ENCODE measurements around the gene PCNT. TPM values are rescaled to one million over a fixed set of nuclear protein-coding genes. Genes with fewer than 3 reads are reported as not detected.

PCNT gene
- total and polyA plus RNA-seq, 9 of the 15 experiments (the other 6 are each of a cell fraction or from before 2014, with no cell fraction given), result 9.1 to 53.5 (median 31.3) TPM

GRCh38 chr21:46458315-46459023 lies 134.5 kb downstream of the PCNT start, which contains the start of gene DIP2A (continued):
- TF ChIP-seq ATF3 (IDR thresholded peaks at IDR 0.05), result no peak
- peak; percentile 66; the same call in 1 of the 2 replicates for TF ChIP-seq ATF3 (CRISPR knock-in tag; conservative IDR thresholded peaks at IDR 0.05)
- TF ChIP-seq ZNF282 (CRISPR knock-in tag; IDR thresholded peaks at IDR 0.05), result no peak
- no peak for TF ChIP-seq ZNF232 (CRISPR knock-in tag; IDR thresholded peaks at IDR 0.05)
- peak; percentile 22 for TF ChIP-seq SMAD1 (IDR thresholded peaks at IDR 0.05; ENCODE audit: low read depth, low read length, partially characterized antibody)
- peak; percentile 76; the same call in 1 of the 2 replicates for TF ChIP-seq CREB3L1 (IDR thresholded peaks at IDR 0.05; ENCODE audit: borderline replicate concordance, low read depth)
- 0 out of 2 replicates have a peak, but pooled peaks have one; percentile 26 for TF ChIP-seq RERE (CRISPR knock-in tag; IDR thresholded peaks at IDR 0.05; ENCODE audit: borderline replicate concordance)
- TF ChIP-seq PREB (CRISPR knock-in tag; IDR thresholded peaks at IDR 0.05), result peak; percentile 84
- no peak for TF ChIP-seq ZNF280A (IDR thresholded peaks at IDR 0.05; ENCODE audit: low read depth, partially characterized antibody)
- TF ChIP-seq NCOR1 (IDR thresholded peaks at IDR 0.05), result peak; percentile 61
- TF ChIP-seq ZNF134 (CRISPR knock-in tag; conservative IDR thresholded peaks at IDR 0.05), result no peak
- no peak for TF ChIP-seq MECOM (CRISPR knock-in tag; IDR thresholded peaks at IDR 0.05)
- TF ChIP-seq ZC3H8 (IDR thresholded peaks at IDR 0.05), result no peak
- TF ChIP-seq NELFE (IDR thresholded peaks at IDR 0.05; ENCODE audit: insufficient read depth, insufficient read length), result no peak
- TF ChIP-seq PML (IDR thresholded peaks at IDR 0.05; ENCODE audit: low read length), result peak; percentile 73
- no peak for TF ChIP-seq ZNF253 (CRISPR knock-in tag; conservative IDR thresholded peaks at IDR 0.05)
